ENCODE measurements around the gene RARRES2. TPM values are rescaled to one million over a fixed set of nuclear protein-coding genes. Genes with fewer than 3 reads are reported as not detected.

Gene RARRES2
- polyA plus RNA-seq, 2 donors = 22.6 to 39.3 TPM

DNA sequence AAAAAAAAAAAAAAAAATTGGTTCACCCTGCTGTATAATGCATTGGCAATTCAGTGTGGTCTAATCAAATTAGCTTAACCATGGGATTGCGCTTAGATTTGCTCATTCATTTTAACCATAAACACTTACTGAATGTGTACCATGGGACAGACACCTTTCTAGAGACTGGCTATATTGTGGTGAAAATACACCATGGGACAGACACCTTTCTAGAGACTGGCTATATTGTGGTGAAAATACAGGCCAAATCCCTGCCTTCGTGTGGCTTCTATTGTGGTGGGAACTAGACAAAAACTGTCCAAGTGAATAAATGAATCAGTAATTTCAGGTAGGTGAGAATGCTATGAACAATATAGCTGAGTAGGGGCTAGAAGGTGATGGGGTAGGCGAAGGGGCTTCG, 17.0 kb upstream of the RARRES2 start:
- H3K27ac ChIP-seq (ENCODE audit: low read depth in 2 of 2, low read length in 1 of 2) = no peak overlapping the region
- H3K4me3 ChIP-seq (ENCODE audit: low read depth in 1 of 2, low read length in 2 of 2) = no peak overlapping the region
- no peaks in the 10 kb centered on the region for H3K27me3 ChIP-seq (ENCODE audit: control insufficient read depth in 1 of 2, insufficient read depth in 2 of 2, low read length in 2 of 2)
- no peaks in the 10 kb centered on the region for H3K9me3 ChIP-seq (ENCODE audit: control insufficient read depth in 2 of 2, insufficient read depth in 1 of 2, low read depth in 1 of 2, low read length in 1 of 2)
- WGBS, 2 donors = 96% methylated on average over 4 of the region's 4 CpGs
- H3K4me1 ChIP-seq (ENCODE audit: control insufficient read depth in 2 of 2, insufficient read depth in 2 of 2, low read length in 1 of 2) = no peaks in the 10 kb centered on the region
- no peaks in the 10 kb centered on the region for H3K36me3 ChIP-seq (ENCODE audit: control insufficient read depth in 2 of 2, insufficient read depth in 2 of 2, low read length in 1 of 2)

DNA sequence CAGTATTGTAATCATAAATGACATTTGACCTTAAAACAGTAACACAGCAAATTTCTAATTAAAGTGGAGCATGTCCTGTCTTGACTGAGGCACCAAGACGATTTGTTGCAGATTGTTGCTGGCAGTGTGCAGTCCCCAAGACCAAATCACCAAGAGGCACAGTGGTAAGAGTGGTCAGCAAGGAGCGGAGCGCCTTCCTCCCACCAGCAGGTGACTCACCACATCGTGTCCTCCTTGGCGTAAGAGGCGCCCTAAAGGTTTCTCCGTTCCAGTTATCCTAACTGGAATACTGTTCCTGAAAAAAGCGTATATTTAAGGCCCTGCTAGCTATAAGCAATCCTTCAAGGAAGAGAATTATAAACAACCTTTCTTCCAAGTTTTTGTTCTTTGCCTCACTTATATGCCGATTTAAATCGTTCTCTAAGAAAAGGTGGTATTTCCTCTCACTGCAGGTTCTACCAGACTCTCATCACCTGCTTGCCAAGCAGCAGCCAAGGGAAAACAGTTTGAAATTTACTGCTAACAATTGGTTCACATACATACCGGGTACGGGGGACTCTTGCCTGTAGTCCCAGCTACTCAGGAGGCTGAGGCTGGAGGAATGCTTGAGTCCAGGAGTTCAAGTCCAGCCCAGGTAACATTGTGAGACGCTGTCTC, 16.5 kb upstream of the RARRES2 start:
- Histone ChIP-seq H3K36me3 (ENCODE audit: control insufficient read depth in 2 of 2, insufficient read depth in 2 of 2, low read length in 1 of 2) (no peaks in the 10 kb centered on the region), H3K4me3 (ENCODE audit: low read depth in 1 of 2, low read length in 2 of 2) (no peak overlapping the region), H3K9me3 (ENCODE audit: control insufficient read depth in 2 of 2, insufficient read depth in 1 of 2, low read depth in 1 of 2, low read length in 1 of 2) (no peaks in the 10 kb centered on the region), H3K27me3 (ENCODE audit: control insufficient read depth in 1 of 2, insufficient read depth in 2 of 2, low read length in 2 of 2) (no peaks in the 10 kb centered on the region), H3K4me1 (ENCODE audit: control insufficient read depth in 2 of 2, insufficient read depth in 2 of 2, low read length in 1 of 2) (no peaks in the 10 kb centered on the region), H3K27ac (ENCODE audit: low read depth in 2 of 2, low read length in 1 of 2) (no peak overlapping the region)
- 68 to 72% methylated on average over 13 of the region's 13 CpGs for WGBS, 2 donors

DNA sequence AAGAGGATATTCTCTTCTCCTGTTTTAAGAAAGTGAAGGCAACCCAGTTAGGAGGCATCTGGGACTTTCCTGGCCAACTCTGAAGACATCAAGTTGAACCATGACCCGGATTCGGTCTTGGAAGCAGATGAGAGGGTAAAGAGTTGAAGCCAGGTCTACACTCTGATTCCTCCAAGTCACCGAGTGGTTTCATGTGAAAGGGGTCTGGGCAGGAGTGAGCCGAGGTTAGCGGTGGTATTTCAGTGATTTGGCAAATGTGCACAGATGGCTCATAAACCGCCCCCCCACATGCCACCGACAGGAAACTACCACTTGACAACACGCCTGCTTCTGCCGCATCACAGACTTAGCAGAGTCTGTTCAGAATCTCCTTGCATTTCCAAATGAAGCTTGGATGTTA, 15.8 kb upstream of the RARRES2 start:
- whole genome bisulfite sequencing, 2 donors = 57 to 58% methylated on average over 9 of the region's 9 CpGs
- H3K27ac ChIP-seq (ENCODE audit: low read depth in 2 of 2, low read length in 1 of 2) = no peak overlapping the region
- no peaks in the 10 kb centered on the region for H3K9me3 ChIP-seq (ENCODE audit: control insufficient read depth in 2 of 2, insufficient read depth in 1 of 2, low read depth in 1 of 2, low read length in 1 of 2)
- H3K36me3 ChIP-seq (ENCODE audit: control insufficient read depth in 2 of 2, insufficient read depth in 2 of 2, low read length in 1 of 2) = no peaks in the 10 kb centered on the region
- no peak overlapping the region for H3K4me3 ChIP-seq (ENCODE audit: low read depth in 1 of 2, low read length in 2 of 2)
- no peaks in the 10 kb centered on the region for H3K27me3 ChIP-seq (ENCODE audit: control insufficient read depth in 1 of 2, insufficient read depth in 2 of 2, low read length in 2 of 2)
- no peaks in the 10 kb centered on the region for H3K4me1 ChIP-seq (ENCODE audit: control insufficient read depth in 2 of 2, insufficient read depth in 2 of 2, low read length in 1 of 2)

DNA sequence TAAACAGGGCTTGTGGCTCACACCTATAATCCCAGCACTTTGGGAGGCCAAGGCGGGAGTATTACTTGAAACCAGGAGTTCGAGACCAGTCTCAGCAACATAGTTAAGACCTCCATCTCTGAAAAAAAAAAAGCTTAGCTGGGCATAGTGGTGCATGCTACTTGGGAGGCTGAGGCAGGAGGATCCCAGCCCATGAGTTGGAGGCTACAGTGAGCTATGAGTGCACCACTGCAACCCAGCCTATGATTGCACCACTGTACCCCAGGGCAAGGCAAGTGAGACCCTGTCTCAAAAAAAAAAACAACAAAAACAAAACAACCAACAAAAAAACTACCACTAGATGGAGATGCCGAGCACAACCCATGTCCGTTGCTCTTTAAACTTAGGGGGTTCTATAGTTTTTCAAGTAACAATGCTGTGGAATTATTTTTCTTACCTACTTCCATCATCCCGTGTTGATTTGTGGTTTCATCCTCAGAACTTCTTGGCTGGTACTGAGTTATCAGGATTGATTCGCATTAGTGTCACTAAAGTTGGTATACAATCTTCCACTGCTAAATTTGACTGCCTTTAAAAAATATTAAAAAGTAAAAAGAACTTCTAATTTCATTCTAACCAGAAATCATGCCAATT, 15.0 kb upstream of the RARRES2 start:
- Histone ChIP-seq H3K4me1 (ENCODE audit: control insufficient read depth in 2 of 2, insufficient read depth in 2 of 2, low read length in 1 of 2) (no peaks in the 10 kb centered on the region), H3K27me3 (ENCODE audit: control insufficient read depth in 1 of 2, insufficient read depth in 2 of 2, low read length in 2 of 2) (no peaks in the 10 kb centered on the region), H3K4me3 (ENCODE audit: low read depth in 1 of 2, low read length in 2 of 2) (no peak overlapping the region), H3K27ac (ENCODE audit: low read depth in 2 of 2, low read length in 1 of 2) (no peak overlapping the region), H3K36me3 (ENCODE audit: control insufficient read depth in 2 of 2, insufficient read depth in 2 of 2, low read length in 1 of 2) (no peaks in the 10 kb centered on the region), H3K9me3 (ENCODE audit: control insufficient read depth in 2 of 2, insufficient read depth in 1 of 2, low read depth in 1 of 2, low read length in 1 of 2) (no peaks in the 10 kb centered on the region)
- 31 to 36% methylated on average over 6 of the region's 6 CpGs for WGBS, 2 donors

DNA sequence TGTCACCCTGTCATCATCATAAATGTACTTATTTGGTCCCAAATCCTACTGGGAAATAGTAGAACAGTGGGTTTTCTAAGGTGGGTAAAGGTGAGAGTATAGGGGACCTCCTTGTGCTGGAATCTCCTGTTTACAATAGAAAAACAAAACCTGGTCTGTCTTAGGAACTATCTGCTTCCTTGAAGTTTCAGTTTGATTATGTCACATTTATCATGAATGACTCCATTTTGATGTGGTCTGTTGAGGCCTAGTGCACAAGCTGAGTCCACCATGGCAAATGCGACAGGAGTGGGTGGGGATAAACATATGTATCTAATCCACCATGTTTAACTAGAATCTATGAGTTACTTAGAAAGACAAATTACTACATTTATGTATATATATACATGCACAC, 14.2 kb upstream of the RARRES2 start:
- Histone ChIP-seq H3K27ac (ENCODE audit: low read depth in 2 of 2, low read length in 1 of 2) (no peak overlapping the region), H3K36me3 (ENCODE audit: control insufficient read depth in 2 of 2, insufficient read depth in 2 of 2, low read length in 1 of 2) (no peaks in the 10 kb centered on the region), H3K4me3 (ENCODE audit: low read depth in 1 of 2, low read length in 2 of 2) (no peak overlapping the region), H3K4me1 (ENCODE audit: control insufficient read depth in 2 of 2, insufficient read depth in 2 of 2, low read length in 1 of 2) (no peaks in the 10 kb centered on the region), H3K9me3 (ENCODE audit: control insufficient read depth in 2 of 2, insufficient read depth in 1 of 2, low read depth in 1 of 2, low read length in 1 of 2) (no peaks in the 10 kb centered on the region), H3K27me3 (ENCODE audit: control insufficient read depth in 1 of 2, insufficient read depth in 2 of 2, low read length in 2 of 2) (no peaks in the 10 kb centered on the region)
- 72 to 79% methylated on average over 1 of the region's 1 CpG for WGBS, 2 donors

DNA sequence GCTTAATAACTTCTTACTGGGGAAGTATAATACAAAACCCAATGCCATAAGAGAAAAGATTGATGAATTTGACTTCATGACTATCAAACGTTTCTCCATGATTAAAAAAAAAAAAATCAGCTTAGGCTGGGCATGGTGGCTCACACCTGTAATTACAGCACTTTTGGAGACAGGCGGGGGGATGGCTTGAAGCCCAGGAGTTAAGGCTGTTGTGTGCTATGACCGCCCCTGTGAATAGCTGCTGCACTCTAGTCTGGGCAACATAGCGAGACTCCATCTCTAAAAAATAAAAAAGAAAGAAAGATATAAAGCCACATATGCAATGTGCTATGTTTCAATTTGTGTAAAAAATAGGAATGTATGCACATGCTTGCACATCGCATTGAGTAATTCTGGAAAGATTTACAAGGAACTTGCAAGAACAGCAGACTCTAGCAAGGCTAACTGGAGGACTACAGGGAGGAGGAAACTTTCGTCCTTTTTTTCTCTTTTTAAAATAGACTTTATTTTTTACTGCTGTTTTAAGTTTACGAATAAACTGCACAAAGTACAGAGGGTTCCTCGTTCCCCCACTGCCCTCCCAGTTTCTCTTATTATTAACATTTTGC, 10.3 kb upstream of the RARRES2 start:
- no peaks in the 10 kb centered on the region for H3K9me3 ChIP-seq (ENCODE audit: control insufficient read depth in 2 of 2, insufficient read depth in 1 of 2, low read depth in 1 of 2, low read length in 1 of 2)
- H3K4me3 ChIP-seq (ENCODE audit: low read depth in 1 of 2, low read length in 2 of 2) = no peak overlapping the region
- WGBS, 2 donors = 61 to 69% methylated on average over 8 of the region's 8 CpGs
- H3K4me1 ChIP-seq (ENCODE audit: control insufficient read depth in 2 of 2, insufficient read depth in 2 of 2, low read length in 1 of 2) = no peaks in the 10 kb centered on the region
- H3K27me3 ChIP-seq (ENCODE audit: control insufficient read depth in 1 of 2, insufficient read depth in 2 of 2, low read length in 2 of 2) = no peaks in the 10 kb centered on the region
- no peak overlapping the region for H3K27ac ChIP-seq (ENCODE audit: low read depth in 2 of 2, low read length in 1 of 2)
- H3K36me3 ChIP-seq (ENCODE audit: control insufficient read depth in 2 of 2, insufficient read depth in 2 of 2, low read length in 1 of 2) = no peaks in the 10 kb centered on the region

DNA sequence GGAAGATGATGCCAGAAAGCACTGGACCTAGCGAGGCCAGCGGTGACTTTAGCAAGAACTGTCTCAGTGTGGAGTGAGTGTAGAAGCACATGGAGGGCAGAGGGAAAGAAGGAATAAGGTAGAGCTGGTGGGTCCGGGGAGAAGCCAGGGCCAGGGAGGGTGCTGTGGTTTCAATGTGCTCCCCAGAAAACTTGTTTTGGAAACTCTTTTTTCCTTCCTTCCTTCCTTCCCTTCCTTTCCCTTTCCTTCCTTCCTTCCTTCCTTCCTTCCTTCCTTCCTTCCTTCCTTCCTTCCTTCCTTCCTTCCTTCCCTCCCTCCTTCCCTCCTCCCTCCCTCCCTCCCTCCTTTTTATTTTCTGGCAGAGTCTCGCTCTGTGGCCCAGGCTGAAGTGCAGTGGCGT, 5.5 kb upstream of the RARRES2 start:
- Histone ChIP-seq H3K27ac (ENCODE audit: low read depth in 2 of 2, low read length in 1 of 2) (no peak overlapping the region), H3K4me1 (ENCODE audit: control insufficient read depth in 2 of 2, insufficient read depth in 2 of 2, low read length in 1 of 2) (no peaks in the 10 kb centered on the region), H3K27me3 (ENCODE audit: control insufficient read depth in 1 of 2, insufficient read depth in 2 of 2, low read length in 2 of 2) (no peaks in the 10 kb centered on the region), H3K4me3 (ENCODE audit: low read depth in 1 of 2, low read length in 2 of 2) (no peak overlapping the region), H3K9me3 (ENCODE audit: control insufficient read depth in 2 of 2, insufficient read depth in 1 of 2, low read depth in 1 of 2, low read length in 1 of 2) (peaks cover 0 to 4% of the 10 kb centered on the region in 2 donors), H3K36me3 (ENCODE audit: control insufficient read depth in 2 of 2, insufficient read depth in 2 of 2, low read length in 1 of 2) (no peaks in the 10 kb centered on the region)
- WGBS, 2 donors = 87 to 95% methylated on average over 5 of the region's 5 CpGs

DNA sequence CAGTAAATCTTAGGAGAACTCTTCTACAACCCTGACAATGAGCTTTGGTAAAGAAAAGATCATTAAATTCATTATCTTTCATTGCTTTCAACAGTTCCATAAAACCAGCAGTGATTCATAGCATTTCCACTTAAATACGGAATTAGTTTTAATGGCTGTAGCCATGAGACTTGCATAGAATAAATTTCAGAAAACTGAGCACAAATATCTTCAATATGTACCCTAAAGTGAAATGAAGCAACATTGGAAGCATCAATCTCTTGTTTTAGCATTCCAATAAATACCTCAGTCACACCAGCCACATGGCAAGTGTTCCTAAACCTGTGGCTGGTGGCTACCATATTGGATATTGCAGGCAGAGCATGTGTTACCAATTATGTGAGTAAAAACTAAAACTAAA, 3.6 kb upstream of the RARRES2 start:
- no peak overlapping the region for H3K27ac ChIP-seq (ENCODE audit: low read depth in 2 of 2, low read length in 1 of 2)
- WGBS, 2 donors = 92 to 93% methylated on average over 1 of the region's 1 CpG
- no peaks in the 10 kb centered on the region for H3K36me3 ChIP-seq (ENCODE audit: control insufficient read depth in 2 of 2, insufficient read depth in 2 of 2, low read length in 1 of 2)
- peaks cover 0 to 4% of the 10 kb centered on the region in 2 donors for H3K9me3 ChIP-seq (ENCODE audit: control insufficient read depth in 2 of 2, insufficient read depth in 1 of 2, low read depth in 1 of 2, low read length in 1 of 2)
- H3K27me3 ChIP-seq (ENCODE audit: control insufficient read depth in 1 of 2, insufficient read depth in 2 of 2, low read length in 2 of 2) = peaks cover 0 to 8% of the 10 kb centered on the region in 2 donors
- H3K4me3 ChIP-seq (ENCODE audit: low read depth in 1 of 2, low read length in 2 of 2) = no peak overlapping the region
- peaks cover 3 to 4% of the 10 kb centered on the region in 2 donors for H3K4me1 ChIP-seq (ENCODE audit: control insufficient read depth in 2 of 2, insufficient read depth in 2 of 2, low read length in 1 of 2)

DNA sequence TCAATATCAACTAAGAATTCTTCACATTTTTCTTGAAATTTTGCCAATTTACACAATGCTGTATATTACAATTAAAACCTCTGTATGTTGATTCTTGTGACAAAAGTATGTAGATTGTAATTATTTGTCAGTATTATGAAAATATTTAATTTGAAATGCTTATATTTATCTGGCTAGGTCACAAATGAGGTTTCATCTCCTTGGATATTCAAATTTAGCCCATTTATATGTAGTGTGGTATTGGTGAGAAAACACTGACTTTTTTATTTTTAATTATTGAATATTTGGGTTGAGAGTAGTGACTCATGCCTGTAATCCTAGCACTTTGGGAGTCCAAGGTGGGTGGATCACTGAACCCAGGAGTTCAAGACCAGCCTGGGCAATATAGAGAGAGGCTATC, 2.9 kb upstream of the RARRES2 start:
- H3K9me3 ChIP-seq (ENCODE audit: control insufficient read depth in 2 of 2, insufficient read depth in 1 of 2, low read depth in 1 of 2, low read length in 1 of 2) = peaks cover 0 to 4% of the 10 kb centered on the region in 2 donors
- H3K4me3 ChIP-seq (ENCODE audit: low read depth in 1 of 2, low read length in 2 of 2) = no peak overlapping the region
- no peaks in the 10 kb centered on the region for H3K36me3 ChIP-seq (ENCODE audit: control insufficient read depth in 2 of 2, insufficient read depth in 2 of 2, low read length in 1 of 2)
- H3K4me1 ChIP-seq (ENCODE audit: control insufficient read depth in 2 of 2, insufficient read depth in 2 of 2, low read length in 1 of 2) = peaks cover 3 to 10% of the 10 kb centered on the region in 2 donors
- H3K27ac ChIP-seq (ENCODE audit: low read depth in 2 of 2, low read length in 1 of 2) = no peak overlapping the region
- H3K27me3 ChIP-seq (ENCODE audit: control insufficient read depth in 1 of 2, insufficient read depth in 2 of 2, low read length in 2 of 2) = peaks cover 0 to 8% of the 10 kb centered on the region in 2 donors

DNA sequence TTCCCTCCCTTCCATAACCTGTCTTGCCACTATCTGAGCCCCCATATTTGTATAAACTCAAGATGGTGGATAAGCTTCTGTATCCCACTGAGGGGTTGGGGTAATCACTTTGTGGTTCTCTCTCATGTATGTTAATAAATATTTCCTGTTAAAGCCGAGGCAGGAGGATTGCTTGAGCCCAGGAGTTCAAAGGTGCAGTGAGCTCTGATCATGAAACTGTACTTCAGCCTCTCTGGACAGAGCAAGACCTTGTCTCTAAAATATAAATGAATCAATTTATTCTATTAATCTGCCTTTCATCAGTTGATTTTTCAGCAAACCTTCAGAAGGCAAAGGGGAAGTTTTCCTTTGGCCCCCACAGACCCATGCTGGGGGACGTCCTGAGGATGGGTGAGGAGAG, 1.8 kb upstream of the RARRES2 start:
- H3K27me3 ChIP-seq (ENCODE audit: control insufficient read depth in 1 of 2, insufficient read depth in 2 of 2, low read length in 2 of 2) = peaks cover 0 to 8% of the 10 kb centered on the region in 2 donors
- 76 to 82% methylated on average over 2 of the region's 2 CpGs for WGBS, 2 donors

More for the DNA sequence above, 1.8 kb upstream of the RARRES2 start:
- H3K36me3 ChIP-seq (ENCODE audit: control insufficient read depth in 2 of 2, insufficient read depth in 2 of 2, low read length in 1 of 2) = no peaks in the 10 kb centered on the region
- no peak overlapping the region for H3K4me3 ChIP-seq (ENCODE audit: low read depth in 1 of 2, low read length in 2 of 2)
- peaks cover 0 to 4% of the 10 kb centered on the region in 2 donors for H3K9me3 ChIP-seq (ENCODE audit: control insufficient read depth in 2 of 2, insufficient read depth in 1 of 2, low read depth in 1 of 2, low read length in 1 of 2)
- peaks cover 3 to 10% of the 10 kb centered on the region in 2 donors for H3K4me1 ChIP-seq (ENCODE audit: control insufficient read depth in 2 of 2, insufficient read depth in 2 of 2, low read length in 1 of 2)
- no peak overlapping the region for H3K27ac ChIP-seq (ENCODE audit: low read depth in 2 of 2, low read length in 1 of 2)
